ENCODE measurements around the gene COL9A1. TPM values are rescaled to one million over a fixed set of nuclear protein-coding genes. Genes with fewer than 3 reads are reported as not detected.

COL9A1 gene
- total RNA-seq, 1 donor from 2014 or later: not detected

- no peak for DNase-seq
- intact Hi-C loops (cut with DNase I): no loop called here
Measured at GRCh38 chr6:70236343-70236742, 66.5 kb downstream of the COL9A1 start.

GRCh38 chr6:70234561-70235236 lies 68.2 kb downstream of the COL9A1 start:
- no peak for ATAC-seq
- Histone ChIP-seq H3K9me3 (no peaks in the 10 kb centered on the region), H3K27ac (no peak overlapping the region), H3K36me3 (no peaks in the 10 kb centered on the region), H3K27me3 (ENCODE audit: low read depth) (no peaks in the 10 kb centered on the region), H3K4me1 (no peaks in the 10 kb centered on the region), H3K4me3 (no peak overlapping the region)
- DNase-seq: no peak
- no peak for TF ChIP-seq CTCF (IDR thresholded peaks at IDR 0.05)
- intact Hi-C loops (cut with DNase I): no loop called here

More at GRCh38 chr6:70236343-70236742, 66.5 kb downstream of the COL9A1 start:
- H3K4me1 ChIP-seq: no peaks in the 10 kb centered on the region
- no peak for ATAC-seq
- TF ChIP-seq CTCF (IDR thresholded peaks at IDR 0.05): no peak
- H3K27me3 ChIP-seq (ENCODE audit: low read depth): no peaks in the 10 kb centered on the region
- no peak overlapping the region for H3K27ac ChIP-seq
- H3K9me3 ChIP-seq: no peaks in the 10 kb centered on the region
- H3K36me3 ChIP-seq: no peaks in the 10 kb centered on the region
- no peak overlapping the region for H3K4me3 ChIP-seq

DNA sequence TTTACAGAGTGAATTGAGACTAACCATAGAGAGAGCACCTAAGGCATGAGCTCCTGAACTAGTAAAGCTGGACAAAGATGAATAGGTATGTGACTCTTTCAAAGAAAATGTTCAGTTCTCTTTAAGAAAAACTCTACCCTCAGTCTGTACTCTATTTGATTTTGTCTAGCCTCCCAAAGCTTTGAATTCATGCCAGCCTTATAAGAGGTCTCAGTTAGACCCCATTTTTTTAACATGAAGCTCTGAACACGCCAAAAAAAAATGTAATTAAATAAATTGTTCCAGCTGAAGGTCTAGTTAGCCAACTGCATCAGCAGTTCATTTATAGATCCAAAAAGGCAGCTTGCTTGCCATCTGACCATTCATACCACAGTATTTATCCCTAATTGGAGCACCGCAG lies 71.6 kb downstream of the COL9A1 start:
- no peaks in the 10 kb centered on the region for H3K4me1 ChIP-seq
- no peak for TF ChIP-seq CTCF (IDR thresholded peaks at IDR 0.05)
- no peak overlapping the region for H3K4me3 ChIP-seq
- DNase-seq (no peak), ATAC-seq (no peak)
- no peaks in the 10 kb centered on the region for H3K9me3 ChIP-seq
- no peaks in the 10 kb centered on the region for H3K27me3 ChIP-seq (ENCODE audit: low read depth)
- intact Hi-C loops (cut with DNase I): no loop called here
- H3K36me3 ChIP-seq: no peaks in the 10 kb centered on the region
- H3K27ac ChIP-seq: no peak overlapping the region

DNA sequence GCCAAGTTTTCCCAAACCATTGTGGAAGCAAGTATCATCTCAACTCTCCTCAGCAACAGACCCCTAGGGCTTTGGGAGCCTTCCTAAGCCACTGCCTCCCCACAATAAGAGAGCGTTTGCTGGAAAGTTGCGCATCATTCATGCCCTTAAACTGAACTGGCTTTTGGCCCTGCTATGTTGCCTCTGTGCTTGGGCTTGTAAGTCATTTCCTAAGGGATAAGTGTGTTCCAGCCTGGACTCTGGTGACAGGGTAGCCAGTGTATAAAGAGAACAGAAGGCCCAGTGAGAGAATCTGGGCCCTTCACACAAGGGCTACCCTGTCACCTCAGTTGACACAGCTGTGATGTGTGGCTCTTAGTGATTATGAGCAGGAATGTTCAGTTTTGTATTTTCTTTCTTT lies 77.8 kb downstream of the COL9A1 start:
- Histone ChIP-seq H3K4me3 (no peak overlapping the region), H3K4me1 (no peaks in the 10 kb centered on the region), H3K36me3 (no peaks in the 10 kb centered on the region), H3K27me3 (ENCODE audit: low read depth) (no peaks in the 10 kb centered on the region), H3K9me3 (no peaks in the 10 kb centered on the region), H3K27ac (no peak overlapping the region)
- no peak for TF ChIP-seq CTCF (IDR thresholded peaks at IDR 0.05)
- DNase-seq: no peak
- ATAC-seq: no peak
- intact Hi-C loops (cut with DNase I): no loop called here

DNA sequence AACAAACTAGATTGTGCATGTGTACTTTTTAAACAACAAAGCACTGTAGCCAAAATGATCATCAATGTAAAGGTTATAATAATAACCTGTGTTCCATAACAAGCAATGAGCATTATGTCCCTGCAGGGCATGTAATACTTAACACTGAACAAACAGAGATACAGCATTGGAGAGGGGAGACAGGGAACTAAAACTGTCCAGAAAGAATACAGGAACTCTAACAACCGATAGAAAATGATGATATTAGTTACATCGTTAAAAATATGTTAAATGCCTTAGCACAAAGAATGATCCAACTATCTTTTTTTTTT lies 80.5 kb downstream of the COL9A1 start:
- Histone ChIP-seq H3K4me3 (no peak overlapping the region), H3K27me3 (ENCODE audit: low read depth) (no peaks in the 10 kb centered on the region), H3K9me3 (no peaks in the 10 kb centered on the region), H3K36me3 (no peaks in the 10 kb centered on the region), H3K27ac (no peak overlapping the region), H3K4me1 (no peaks in the 10 kb centered on the region)
- DNase-seq (no peak), ATAC-seq (no peak)
- intact Hi-C loops (cut with DNase I): no loop called here
- TF ChIP-seq CTCF (IDR thresholded peaks at IDR 0.05): no peak

All from lower lobe of right lung (tissue), 2 donors.